C4-2B (cell line): ENCODE data around the gene DPYSL5.

Experiments used
- CTCF ChIP-seq: fragments of 450-650 bp; conservative IDR thresholded peaks from 2 replicates; pipeline ENCODE4 v1.5.1; 2017; ENCODE audit warnings: mild to moderate bottlenecking
- ZFX ChIP-seq: fragments of 450-650 bp; IDR thresholded peaks from 2 replicates; pipeline ENCODE4 v1.6.1; 2017

- no peak for TF ChIP-seq CTCF
- TF ChIP-seq ZFX, result no peak
Measured at GRCh38 chr2:26911911-26912861, 64.3 kb downstream of the DPYSL5 start.
